ENCODE results near the gene SCLY.
"Not testable (repeated sequence)": the region's sequence is repeated elsewhere in the genome, so short reads cannot be mapped to it uniquely, and the experiment has no call there.

Gene SCLY

DNA sequence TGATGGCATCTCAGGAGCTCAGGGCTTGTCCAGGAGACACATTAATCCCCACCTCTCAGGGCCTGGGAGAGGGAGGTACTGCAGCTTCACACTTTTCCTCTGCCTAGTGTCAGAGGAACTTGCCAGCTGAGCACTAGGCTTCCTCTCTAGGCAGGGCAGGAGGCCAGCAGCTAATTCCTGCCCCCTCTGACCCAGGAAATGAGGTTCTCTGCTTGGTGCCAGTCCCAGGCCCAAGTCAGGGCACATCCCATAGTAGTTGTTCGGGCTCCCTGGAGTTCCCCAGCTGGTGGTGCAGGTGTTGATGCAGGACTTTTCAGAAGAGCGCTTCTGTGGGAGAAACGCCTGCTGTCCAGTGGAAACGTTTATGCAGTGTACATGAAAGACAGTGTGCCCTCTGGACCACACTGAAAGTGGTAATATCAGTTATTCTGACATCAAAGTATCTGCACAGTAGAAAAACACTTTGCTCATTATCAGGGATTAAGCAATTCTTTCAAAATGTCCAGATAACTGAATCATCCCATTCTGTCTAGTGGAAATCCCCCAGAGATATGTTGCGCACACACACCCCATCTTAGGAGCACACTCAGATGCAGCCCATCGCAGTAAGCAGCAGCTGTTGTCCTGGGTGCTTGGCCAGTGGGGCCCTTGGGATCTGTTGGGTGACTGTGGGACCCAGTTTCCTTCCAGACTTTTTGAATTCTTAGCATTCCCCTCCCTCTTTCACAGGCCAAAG lies 17.8 kb upstream of the SCLY start:
- no peak overlapping the region for H3K4me3 ChIP-seq (ENCODE audit: low read depth, low read length)
- peaks cover 20% of the 10 kb centered on the region for H3K36me3 ChIP-seq (ENCODE audit: control insufficient read depth, insufficient read depth, low read length)
- H3K4me1 ChIP-seq (ENCODE audit: control insufficient read depth, insufficient read depth, low read length), result no peaks in the 10 kb centered on the region
- no peaks in the 10 kb centered on the region for H3K27me3 ChIP-seq (ENCODE audit: control insufficient read depth, insufficient read depth, low read length)
- no peak overlapping the region for H3K9ac ChIP-seq (ENCODE audit: low read depth, low read length)
- no peaks in the 10 kb centered on the region for H3K9me3 ChIP-seq (ENCODE audit: control insufficient read depth, insufficient read depth, low read length)

GRCh38 chr2:238043851-238044250 lies 16.9 kb upstream of the SCLY start:
- Histone ChIP-seq H3K27me3 (ENCODE audit: control insufficient read depth, insufficient read depth, low read length) (no peaks in the 10 kb centered on the region), H3K4me3 (ENCODE audit: low read depth, low read length) (no peak overlapping the region), H3K9me3 (ENCODE audit: control insufficient read depth, insufficient read depth, low read length) (no peaks in the 10 kb centered on the region), H3K36me3 (ENCODE audit: control insufficient read depth, insufficient read depth, low read length) (peaks cover 14% of the 10 kb centered on the region), H3K9ac (ENCODE audit: low read depth, low read length) (no peak overlapping the region), H3K4me1 (ENCODE audit: control insufficient read depth, insufficient read depth, low read length) (no peaks in the 10 kb centered on the region)

- Histone ChIP-seq H3K27me3 (ENCODE audit: control insufficient read depth, insufficient read depth, low read length) (no peaks in the 10 kb centered on the region), H3K4me1 (ENCODE audit: control insufficient read depth, insufficient read depth, low read length) (no peaks in the 10 kb centered on the region), H3K9me3 (ENCODE audit: control insufficient read depth, insufficient read depth, low read length) (no peaks in the 10 kb centered on the region), H3K36me3 (ENCODE audit: control insufficient read depth, insufficient read depth, low read length) (peaks cover 7% of the 10 kb centered on the region), H3K4me3 (ENCODE audit: low read depth, low read length) (no peak overlapping the region), H3K9ac (ENCODE audit: low read depth, low read length) (no peak overlapping the region)
These were observed 15.2 kb upstream of the SCLY start for GRCh38 chr2:238045575-238045974.

DNA sequence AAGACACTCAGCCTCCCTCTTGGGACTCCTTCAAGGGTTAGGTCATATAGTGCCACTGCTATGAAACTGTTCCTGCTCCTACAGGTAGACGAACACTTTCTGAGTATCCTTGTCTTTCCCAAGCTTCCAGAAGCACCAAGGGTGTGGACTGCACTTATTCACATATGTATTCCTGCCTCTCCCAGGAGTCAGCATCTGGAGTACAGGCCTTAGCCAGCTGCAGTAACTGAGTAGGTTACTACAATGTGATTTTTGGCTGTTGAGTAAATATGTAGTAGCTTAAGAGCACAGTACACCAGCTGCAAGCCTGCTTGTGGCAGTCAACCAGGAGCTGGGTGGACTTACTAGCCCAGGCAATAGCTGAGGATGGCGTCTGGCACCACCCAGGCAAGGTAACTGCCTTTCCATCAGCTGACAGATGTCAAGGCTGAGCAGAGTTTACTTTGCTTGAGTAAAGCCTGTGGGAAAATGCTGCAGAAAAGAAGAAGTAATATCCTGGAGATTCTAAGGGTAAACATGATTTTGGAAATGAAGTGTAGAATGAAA lies 14.0 kb upstream of the SCLY start:
- Histone ChIP-seq H3K9ac (ENCODE audit: low read depth, low read length) (no peak overlapping the region), H3K36me3 (ENCODE audit: control insufficient read depth, insufficient read depth, low read length) (no peaks in the 10 kb centered on the region), H3K9me3 (ENCODE audit: control insufficient read depth, insufficient read depth, low read length) (no peaks in the 10 kb centered on the region), H3K4me1 (ENCODE audit: control insufficient read depth, insufficient read depth, low read length) (no peaks in the 10 kb centered on the region), H3K27me3 (ENCODE audit: control insufficient read depth, insufficient read depth, low read length) (no peaks in the 10 kb centered on the region), H3K4me3 (ENCODE audit: low read depth, low read length) (no peak overlapping the region)

- H3K9ac ChIP-seq (ENCODE audit: low read depth, low read length), result no peak overlapping the region
- no peaks in the 10 kb centered on the region for H3K4me1 ChIP-seq (ENCODE audit: control insufficient read depth, insufficient read depth, low read length)
- no peak overlapping the region for H3K4me3 ChIP-seq (ENCODE audit: low read depth, low read length)
- no peaks in the 10 kb centered on the region for H3K36me3 ChIP-seq (ENCODE audit: control insufficient read depth, insufficient read depth, low read length)
- H3K9me3 ChIP-seq (ENCODE audit: control insufficient read depth, insufficient read depth, low read length), result no peaks in the 10 kb centered on the region
- no peaks in the 10 kb centered on the region for H3K27me3 ChIP-seq (ENCODE audit: control insufficient read depth, insufficient read depth, low read length)
These were observed 7.5 kb upstream of the SCLY start for GRCh38 chr2:238053191-238053776.

DNA sequence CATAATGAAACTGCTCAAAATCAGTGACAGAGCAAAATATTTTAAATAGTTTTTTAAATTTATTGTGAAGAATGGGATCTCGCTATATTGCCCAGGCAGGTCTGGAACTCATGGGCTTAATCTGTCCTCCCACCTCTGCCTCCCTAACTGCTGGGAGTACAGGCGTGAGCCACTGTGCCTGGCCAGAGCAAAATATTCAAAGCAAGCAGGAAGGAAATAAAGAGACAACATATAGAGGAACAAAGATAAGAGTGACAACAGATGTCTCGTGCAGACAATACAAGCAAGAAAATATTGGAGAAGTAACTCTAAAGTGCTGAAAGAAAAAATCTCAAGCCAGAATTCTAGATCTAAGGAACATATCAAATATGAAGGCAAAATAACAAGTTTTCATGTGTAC lies 5.0 kb upstream of the SCLY start:
- H3K9ac ChIP-seq (ENCODE audit: low read depth, low read length), result no peak overlapping the region
- no peak overlapping the region for H3K4me3 ChIP-seq (ENCODE audit: low read depth, low read length)
- no peaks in the 10 kb centered on the region for H3K9me3 ChIP-seq (ENCODE audit: control insufficient read depth, insufficient read depth, low read length)
- H3K4me1 ChIP-seq (ENCODE audit: control insufficient read depth, insufficient read depth, low read length), result no peaks in the 10 kb centered on the region
- H3K27me3 ChIP-seq (ENCODE audit: control insufficient read depth, insufficient read depth, low read length), result no peaks in the 10 kb centered on the region
- H3K36me3 ChIP-seq (ENCODE audit: control insufficient read depth, insufficient read depth, low read length), result no peaks in the 10 kb centered on the region

DNA sequence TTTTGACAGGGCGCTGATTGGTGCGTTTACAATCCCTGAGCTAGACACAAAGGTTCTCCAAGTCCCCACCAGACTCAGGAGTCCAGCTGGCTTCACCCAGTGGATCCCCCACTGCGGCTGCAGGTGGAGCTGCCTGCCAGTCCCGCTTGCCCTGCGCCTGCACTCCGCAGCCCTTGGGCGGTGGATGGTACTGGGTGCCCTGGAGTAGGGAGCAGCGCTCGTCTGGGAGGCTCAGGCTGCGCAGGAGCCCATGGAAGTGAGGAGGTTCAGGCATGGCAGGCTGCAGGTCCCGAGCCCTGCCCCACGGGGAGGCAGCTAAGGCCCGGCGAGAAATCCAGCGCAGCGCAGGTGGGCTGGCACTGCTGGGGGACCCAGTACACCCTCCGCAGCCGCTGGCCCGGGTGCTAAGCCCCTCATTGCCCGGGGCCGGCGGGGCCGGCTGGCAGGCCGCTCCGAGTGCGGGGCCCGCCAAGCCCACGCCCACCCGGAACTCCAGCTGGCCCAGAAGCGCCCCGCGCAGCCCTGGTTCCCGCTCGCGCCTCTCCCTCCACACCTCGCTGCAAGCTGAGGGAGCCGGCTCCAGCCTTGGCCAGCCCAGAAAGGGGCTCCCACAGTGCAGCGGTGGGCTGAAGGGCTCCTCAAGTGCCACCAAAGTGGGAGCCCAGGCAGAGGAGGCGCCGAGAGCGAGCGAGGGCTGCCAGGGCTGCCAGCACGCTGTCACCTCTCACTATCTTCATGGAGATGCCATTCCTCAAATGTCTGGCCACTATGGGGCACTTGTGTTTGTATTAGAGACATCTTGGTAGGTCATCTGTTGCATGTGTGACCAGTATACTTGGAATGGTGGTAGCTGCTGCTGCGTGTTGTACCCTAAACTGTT lies 2.9 kb upstream of the SCLY start:
- not testable (repeated sequence) for H3K27me3 ChIP-seq (ENCODE audit: control insufficient read depth, insufficient read depth, low read length); H3K36me3 ChIP-seq (ENCODE audit: control insufficient read depth, insufficient read depth, low read length); H3K9ac ChIP-seq (ENCODE audit: low read depth, low read length); H3K4me3 ChIP-seq (ENCODE audit: low read depth, low read length); H3K4me1 ChIP-seq (ENCODE audit: control insufficient read depth, insufficient read depth, low read length); H3K9me3 ChIP-seq (ENCODE audit: control insufficient read depth, insufficient read depth, low read length)

DNA sequence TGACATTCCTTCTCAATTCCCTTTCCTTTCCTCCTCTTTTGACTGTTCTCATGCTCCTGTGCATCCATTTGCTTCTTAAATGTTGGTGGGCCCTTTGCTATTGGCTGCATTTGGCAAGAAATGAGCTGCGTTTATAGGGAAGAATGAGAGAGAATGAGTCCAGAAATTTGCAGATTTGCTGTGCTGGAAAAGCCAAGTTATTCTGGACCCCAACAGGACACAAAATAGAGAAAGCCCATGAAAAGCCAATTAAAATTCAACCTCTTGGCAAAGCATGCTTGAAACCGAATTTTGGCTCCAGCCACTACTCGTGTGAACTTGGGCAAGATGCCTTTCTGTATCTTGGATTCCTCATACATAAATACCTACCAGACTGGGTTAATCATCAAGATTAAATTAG lies 1.3 kb upstream of the SCLY start:
- Histone ChIP-seq H3K4me3 (ENCODE audit: low read depth, low read length) (peak overlapping the region; percentile 94), H3K9ac (ENCODE audit: low read depth, low read length) (no peak overlapping the region)

GRCh38 chr2:238060096-238060541 lies 682 bp upstream of the SCLY start:
- no peaks in the 10 kb centered on the region for H3K4me1 ChIP-seq (ENCODE audit: control insufficient read depth, insufficient read depth, low read length)
- peak overlapping the region; percentile 94 for H3K4me3 ChIP-seq (ENCODE audit: low read depth, low read length)
- H3K27me3 ChIP-seq (ENCODE audit: control insufficient read depth, insufficient read depth, low read length), result no peaks in the 10 kb centered on the region
- no peaks in the 10 kb centered on the region for H3K9me3 ChIP-seq (ENCODE audit: control insufficient read depth, insufficient read depth, low read length)
- H3K9ac ChIP-seq (ENCODE audit: low read depth, low read length), result peak overlapping the region; percentile 85
- peaks cover 1% of the 10 kb centered on the region for H3K36me3 ChIP-seq (ENCODE audit: control insufficient read depth, insufficient read depth, low read length)

More for the DNA sequence above, 1.3 kb upstream of the SCLY start:
- Histone ChIP-seq H3K36me3 (ENCODE audit: control insufficient read depth, insufficient read depth, low read length) (no peaks in the 10 kb centered on the region), H3K4me1 (ENCODE audit: control insufficient read depth, insufficient read depth, low read length) (no peaks in the 10 kb centered on the region), H3K9me3 (ENCODE audit: control insufficient read depth, insufficient read depth, low read length) (no peaks in the 10 kb centered on the region), H3K27me3 (ENCODE audit: control insufficient read depth, insufficient read depth, low read length) (no peaks in the 10 kb centered on the region)

DNA sequence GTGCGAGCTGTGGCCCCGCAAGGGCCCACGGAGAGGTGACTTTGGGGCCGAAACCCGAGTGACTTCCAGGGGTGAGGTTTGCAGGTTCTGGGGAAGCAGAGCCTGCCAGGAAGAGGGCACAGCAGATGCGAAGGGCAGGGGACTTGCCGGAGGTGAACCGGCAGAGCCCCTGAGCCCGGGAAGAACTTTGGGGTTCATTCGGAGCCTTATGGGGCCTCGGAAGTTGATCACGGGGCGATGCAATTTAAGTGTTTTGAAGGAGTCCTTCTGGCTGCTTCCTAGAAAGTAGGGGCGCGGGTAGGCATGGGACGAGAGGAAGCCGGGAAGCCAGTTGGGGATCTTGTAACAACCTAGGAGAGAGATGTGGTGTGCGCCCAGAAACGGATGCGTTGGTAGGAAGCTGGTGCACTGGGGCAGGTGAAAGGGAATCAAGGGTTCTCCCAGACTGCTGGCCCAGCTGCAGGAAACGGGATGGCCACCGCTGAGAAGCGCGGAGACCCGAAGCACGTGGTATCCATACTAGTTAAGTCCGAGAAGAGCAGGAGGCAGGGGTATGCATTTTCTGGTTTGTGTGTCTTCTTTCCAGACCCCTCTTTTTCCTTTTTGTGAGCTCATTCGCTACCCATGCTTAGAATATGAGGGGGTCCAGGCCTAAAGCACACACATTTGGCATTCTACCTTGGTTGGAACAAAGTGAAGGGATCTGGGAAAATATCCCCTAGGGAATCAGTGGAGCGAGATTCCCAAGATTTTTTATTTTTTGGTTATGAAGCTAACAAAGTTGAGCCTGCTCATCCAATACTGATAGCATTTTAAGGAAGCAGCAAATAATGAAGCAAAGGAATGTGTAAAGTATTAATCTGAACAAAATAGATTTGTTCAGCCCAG lies 758 bp downstream of the SCLY start:
- peak overlapping the region; percentile 94 for H3K4me3 ChIP-seq (ENCODE audit: low read depth, low read length)
- H3K4me1 ChIP-seq (ENCODE audit: control insufficient read depth, insufficient read depth, low read length), result no peaks in the 10 kb centered on the region
- peaks cover 8% of the 10 kb centered on the region for H3K36me3 ChIP-seq (ENCODE audit: control insufficient read depth, insufficient read depth, low read length)
- no peaks in the 10 kb centered on the region for H3K27me3 ChIP-seq (ENCODE audit: control insufficient read depth, insufficient read depth, low read length)
- H3K9me3 ChIP-seq (ENCODE audit: control insufficient read depth, insufficient read depth, low read length), result no peaks in the 10 kb centered on the region
- H3K9ac ChIP-seq (ENCODE audit: low read depth, low read length), result peak overlapping the region; percentile 85

All from iPS-15b (cell line).